GM21390 (cell line): ENCODE data around the gene RAPGEF5.

Source experiments
- ATAC-seq: cut with Tn5 transposase; IDR thresholded peaks from one replicate; pipeline ENCODE4 v1.9.1; 2021; ENCODE audit not compliant: unreplicated experiment

Gene RAPGEF5

DNA sequence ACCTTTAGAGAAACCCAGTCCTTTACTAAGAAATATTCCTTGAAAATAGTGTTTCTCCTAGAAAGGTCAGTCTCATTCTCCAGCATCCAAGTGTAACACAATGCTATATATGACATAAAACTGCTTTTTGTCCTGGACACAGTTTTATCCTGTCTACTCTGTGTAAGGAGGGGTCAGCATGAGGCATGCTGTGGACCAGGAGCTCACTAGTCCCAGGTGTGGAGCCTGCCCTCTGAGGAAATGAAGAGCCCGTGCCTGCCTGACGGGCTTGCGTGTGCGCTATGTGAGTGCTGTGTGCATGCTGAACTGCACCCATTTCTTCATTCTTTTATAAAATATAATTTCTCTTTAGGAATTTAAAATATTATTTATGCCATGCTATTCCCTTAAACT is 228.4 kb downstream of the RAPGEF5 start:
- no peak for ATAC-seq

DNA sequence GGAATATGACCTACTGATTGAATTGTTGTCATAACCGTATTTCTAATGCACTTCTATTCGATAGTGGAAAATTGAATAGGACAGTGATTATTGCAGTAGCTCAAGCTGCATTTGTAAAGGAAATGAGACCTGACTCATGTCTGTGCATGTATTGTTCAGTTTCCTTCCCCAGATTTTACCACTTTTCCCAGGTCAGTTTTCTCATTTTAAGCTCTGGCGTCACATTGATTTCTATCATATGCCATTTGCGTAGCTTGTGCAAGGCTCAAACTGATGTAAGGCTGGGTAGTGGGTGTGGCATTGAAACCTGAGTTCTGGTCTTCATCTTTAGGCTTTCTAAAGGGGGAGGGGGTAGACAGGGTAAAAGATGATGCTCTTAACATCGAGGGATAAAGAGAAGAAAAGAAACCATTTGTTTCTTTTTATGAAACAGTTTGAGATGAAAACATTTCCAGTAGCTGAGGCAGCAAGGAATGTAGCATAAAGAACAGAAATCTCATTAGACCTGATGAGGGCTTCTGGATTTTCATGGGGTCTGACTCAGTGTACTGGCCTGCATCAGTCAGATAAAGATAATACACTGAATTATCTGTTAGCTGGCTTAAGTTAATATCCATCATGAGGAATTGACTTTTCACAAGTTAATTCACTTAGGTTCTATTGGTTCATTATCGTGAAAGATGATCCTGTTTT is 229.0 kb downstream of the RAPGEF5 start:
- ATAC-seq = no peak

DNA sequence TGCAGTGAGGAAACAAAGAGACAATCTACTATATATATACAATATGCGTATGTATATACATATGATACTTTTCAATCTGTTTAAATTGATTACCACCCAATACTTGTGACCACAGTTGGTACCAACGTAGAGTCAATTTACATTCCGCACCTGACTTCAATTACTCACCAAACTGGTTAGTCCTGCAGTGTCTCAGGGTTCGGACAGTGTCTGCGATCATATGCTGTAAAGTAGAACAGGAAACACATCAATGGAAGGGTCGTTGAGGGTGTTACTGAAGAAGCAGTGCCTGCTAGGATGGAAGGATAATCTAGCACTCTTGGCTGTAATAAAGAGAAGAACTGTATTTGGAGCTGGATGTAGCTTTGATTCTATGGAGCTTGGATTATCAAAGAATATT is 231.5 kb downstream of the RAPGEF5 start:
- no peak for ATAC-seq

DNA sequence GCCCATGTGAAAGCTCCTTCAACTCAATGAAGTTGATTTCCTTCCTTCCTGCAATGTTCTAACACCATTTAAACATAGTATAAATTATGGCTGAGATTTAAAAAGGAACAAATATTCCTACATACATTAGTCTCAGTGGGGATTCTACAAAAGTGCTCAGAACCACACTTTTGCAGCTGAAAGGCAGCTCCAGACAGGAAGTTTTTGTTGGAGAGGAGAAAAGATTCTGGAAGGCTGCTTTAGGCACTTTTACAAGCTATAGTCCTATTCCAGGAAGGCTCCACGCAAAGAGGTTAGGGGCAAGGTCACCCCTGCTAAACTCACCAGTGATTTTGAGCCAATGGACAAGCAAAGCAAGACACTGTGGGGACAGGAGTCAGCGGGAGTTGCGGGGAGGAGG is 232.0 kb downstream of the RAPGEF5 start:
- no peak for ATAC-seq

DNA sequence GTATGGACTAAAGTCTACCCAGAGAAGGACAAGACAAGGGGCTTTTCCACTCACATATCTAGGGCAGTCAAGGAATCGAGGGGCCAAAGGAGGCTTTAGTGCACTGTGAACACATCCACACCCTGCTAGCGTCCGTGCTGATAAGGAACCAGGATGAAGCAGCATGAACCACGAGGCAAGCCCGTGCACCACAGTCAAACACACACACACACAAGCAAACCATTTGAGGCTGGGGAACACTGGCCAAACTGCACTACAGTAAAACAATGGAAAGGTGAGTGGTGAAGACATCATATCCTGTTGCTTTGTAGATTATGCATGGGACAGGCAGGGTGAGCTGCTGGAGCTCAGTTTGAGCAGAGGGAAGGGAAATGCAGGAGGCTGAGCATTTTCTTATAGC is 233.8 kb downstream of the RAPGEF5 start:
- no peak for ATAC-seq

DNA sequence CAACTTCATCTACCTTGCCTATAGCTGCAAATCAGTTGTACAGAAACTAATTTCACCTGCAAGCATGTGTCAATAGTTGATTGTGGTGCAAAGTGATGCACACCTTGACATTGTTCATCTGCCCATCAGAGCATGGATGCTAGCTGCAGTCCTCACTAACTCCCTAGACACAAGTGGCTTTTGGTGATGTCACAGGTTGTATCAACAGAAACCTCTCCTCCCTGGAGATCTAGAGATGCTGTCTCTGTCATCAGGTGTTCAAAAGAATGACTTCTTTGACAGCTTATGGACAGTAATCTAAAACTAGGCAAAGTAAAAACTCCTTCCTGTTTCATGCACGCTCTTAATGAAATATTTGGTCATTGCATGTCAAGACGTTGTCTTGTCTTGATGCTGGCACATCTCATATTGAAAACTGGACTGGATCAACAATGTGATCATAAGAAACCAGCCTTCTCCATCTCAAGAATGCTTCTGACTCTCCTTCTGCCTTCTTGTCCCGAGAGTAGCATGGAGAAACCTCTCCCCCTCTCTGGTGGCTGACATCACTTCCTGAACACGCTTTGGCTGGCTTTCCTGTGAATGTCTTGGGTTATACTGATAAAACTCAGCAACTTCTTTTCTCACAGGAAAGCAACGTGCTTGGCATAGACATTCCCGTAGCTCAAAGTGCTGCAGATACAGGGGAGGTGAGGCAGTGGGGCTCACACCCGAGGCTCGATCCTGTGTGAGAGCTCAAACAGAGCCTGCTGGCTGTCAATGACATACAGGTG is 235.1 kb downstream of the RAPGEF5 start:
- ATAC-seq = no peak

DNA sequence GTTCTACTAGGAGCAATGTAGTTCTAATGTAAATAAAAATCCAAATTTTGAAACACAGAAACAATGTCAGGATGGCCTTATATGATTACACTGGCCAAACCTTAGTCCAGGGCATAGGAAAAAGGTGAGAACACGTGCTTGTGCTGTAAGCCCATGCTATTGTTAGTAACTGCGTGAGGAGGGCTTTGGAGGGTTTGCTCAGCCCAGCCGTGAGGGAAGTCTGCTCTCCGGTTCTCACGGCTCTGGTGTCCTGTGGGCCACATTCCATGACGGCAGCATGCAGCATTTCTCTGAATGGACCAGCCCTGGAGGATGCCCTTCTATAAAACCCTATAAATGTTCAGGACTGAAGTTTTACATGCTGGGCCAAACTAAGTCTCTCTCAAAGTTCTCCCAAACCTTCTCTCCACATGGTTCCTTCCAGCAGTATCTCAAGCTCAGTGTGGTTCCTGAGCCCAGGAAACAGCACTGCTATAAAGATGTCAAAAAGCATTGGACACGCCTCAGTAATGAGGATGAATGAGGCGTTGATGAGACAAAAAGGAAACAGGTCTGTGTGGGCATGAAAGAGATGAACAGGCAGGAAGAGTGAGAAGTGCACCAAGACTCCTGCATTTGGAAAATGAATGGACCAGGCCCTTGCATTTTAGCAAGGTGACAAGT is 236.4 kb downstream of the RAPGEF5 start:
- no peak for ATAC-seq

DNA sequence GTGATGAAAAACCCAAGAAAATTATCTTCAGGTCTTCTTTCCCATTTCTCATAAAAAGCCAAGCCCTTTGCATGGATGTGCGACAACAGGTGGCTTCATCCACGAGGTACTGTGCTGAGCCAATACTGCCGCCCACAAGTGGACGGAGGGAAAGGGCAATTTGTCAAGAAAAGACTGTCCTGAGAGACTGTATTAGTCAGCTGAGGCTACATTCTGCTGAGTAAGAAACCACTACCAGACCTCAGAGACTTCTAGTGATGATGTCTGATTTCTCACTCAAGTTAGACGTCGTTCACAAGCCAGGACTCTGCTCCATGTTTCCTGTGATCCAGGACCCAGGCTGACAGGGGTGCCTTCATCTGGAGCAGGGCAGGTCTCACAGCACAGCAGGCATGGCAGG is 239.7 kb downstream of the RAPGEF5 start:
- no peak for ATAC-seq

DNA sequence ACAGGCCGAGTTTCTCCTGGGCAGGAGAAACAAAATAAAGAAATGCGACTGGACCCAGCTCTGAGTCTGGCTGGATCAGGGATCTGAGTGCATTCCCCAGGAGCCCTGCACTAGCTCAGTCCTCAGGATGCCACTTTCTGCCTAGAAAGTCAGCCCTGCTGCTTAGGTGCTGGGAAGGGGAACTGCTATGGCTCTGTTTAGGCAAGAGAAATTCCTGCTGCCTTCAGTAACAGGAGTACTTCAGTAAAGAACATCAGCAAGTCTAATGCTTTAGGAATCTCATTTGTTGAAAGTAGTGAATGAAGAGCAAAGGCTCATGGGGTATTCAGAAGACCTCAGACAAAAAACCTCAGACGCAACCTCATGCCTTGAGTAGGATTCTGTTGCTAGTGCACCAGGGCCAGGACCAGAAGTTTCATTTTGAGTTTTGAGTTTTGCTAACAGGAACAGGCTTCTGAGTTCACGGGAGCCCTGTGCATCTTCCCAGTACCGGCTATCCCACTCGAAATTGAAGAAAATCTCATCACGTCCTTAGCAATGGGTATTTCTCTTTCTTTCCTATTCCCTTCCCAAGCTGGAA is 240.4 kb downstream of the RAPGEF5 start:
- ATAC-seq = no peak

DNA sequence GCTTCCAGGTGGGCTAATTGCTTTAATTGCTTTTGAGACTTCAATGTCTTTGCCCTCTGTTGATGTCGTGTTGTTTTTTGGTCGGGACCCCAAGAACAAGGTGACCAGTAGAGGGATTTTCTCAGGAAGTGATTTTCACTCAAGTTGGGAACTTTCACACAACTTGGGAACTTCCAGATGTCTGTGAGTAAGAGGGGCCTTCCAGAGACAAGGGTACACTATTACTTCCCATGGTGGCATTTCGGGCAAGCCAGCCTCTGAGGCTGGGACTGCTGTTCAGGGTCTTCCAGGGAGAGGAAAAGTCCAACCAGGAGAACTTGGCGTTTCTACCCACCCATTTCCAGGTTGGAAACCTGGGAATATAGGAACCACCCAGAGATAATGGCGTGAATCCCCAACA is 241.3 kb downstream of the RAPGEF5 start:
- no peak for ATAC-seq

DNA sequence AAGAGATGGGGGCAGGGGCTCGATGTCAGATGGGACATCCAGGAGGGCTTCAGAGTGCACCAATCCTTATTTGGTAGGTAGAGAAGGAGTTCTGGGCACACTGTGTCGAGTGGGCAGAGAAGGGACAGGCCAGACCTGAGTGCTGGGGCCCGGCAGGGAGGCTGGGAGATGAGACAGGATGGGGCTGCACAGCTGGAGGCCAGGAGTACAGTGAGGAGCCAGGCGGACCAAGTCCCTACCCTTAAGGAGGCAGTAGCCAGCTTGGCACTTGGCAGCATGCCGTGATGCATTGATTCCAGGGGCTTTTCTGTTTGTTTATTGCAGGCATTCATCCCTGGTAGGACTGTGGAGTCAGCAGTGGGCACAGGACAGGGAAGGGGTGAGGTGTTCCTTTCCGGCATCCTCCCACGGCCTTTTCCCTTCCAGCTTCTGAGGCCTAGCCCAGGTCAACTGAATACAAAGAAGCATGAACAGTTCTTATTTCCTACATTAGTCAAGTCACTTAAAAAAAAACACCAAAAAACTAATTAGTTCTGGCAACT is 242.4 kb downstream of the RAPGEF5 start:
- no peak for ATAC-seq

DNA sequence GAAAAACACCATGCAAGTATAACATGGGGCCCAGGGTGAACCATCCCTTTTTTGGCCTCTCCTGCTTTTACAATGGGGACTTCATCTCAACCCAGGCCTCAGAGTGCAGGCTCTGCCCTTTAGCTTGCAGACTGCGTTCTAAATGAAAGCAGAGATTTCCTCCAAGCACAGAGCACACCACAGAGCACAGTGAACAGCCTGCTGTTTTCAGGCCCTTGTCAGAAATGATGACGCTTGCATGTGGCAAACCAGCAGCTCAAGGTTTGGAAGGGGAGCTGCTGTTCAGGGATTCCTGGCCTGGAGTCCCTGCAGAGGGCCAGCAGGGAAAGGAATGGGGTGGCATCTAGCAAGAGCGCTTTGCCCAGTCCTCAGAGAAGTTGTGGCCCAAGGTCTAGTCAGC is 243.9 kb downstream of the RAPGEF5 start:
- ATAC-seq = no peak

DNA sequence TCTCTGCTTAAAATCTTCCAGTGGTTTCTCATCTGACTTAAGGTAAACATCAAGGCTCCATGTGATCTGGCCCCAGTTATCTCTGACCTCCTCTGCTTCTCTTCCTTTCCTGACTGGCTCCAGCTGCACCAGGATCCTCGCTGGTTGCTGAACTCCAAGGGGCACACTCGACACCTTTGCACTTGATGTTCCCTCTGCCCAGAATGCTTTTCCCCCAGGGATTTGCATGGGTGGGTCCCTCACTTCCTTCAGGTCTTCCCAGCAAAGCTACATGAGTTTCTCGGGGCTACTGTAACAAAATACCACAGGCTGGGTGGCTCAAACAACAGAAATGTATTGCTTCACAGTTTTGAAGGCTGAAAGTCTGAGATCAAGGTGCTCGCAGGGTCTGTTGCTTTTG is 245.3 kb downstream of the RAPGEF5 start:
- ATAC-seq = no peak

DNA sequence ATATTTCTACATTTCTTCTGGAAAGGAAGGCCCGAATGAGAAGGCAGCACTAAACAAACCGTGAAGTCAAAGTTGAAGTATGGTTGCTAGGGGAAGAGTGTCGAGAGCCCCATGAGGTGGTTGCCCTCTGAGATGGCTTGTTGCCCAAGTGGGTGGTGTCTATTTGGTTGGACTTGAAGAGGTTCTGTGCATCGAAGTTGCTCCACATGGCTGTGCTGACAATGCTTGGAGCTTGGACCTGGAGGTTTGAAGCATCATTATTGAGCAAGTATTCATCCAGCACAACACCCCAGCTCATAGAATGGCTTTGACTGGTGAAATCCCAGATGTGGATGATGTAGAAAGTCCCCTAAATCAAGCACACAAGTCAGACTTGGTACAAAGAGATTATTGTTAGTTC is 246.1 kb downstream of the RAPGEF5 start:
- no peak for ATAC-seq

DNA sequence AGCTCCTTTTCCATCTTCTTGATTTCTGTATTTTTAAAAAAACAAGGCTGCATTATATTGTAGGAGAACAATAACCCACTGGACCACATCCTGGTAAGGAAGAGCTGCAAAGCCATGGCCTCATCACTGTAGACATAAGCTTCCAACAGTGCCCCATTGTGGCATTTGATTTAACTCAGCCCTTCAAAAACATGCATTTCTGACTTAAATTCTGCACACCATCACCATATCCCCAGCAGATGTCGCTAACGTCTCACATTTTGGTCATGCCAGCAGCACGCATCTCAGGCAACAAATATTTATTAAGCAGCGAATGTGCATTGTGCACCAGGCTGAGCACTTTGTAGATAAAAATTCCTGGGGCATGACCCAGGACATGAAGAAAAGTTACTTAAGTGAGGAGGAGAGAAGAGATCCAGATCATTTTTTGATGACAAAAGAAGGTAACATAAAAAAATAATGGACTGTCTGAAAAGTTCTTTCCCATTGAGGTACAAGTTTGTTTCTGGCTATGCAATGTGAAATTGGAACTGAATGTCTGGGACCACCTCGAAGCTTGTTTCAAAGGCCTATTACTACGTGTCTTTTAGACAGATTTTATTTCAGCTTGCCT is 246.6 kb downstream of the RAPGEF5 start:
- ATAC-seq = peak; percentile 75

DNA sequence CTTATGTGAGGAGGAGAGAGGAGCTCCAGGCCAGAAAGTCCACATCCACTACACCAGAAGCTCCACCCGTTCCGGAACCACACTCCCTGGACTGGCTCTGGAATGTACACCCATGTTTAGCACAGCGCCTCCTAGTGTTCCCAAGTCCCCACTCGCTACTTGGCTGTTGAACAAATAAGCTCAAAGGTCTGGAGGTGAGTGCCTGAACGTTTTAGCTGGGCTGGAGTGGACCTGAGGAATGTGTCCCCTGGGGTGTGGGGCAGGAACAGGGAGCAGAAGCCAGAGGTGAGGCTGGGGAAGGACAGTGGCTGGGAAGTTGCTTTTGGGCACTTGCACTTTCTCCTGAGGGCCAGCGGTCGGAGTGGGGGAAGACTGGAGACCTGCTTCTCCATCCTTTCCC is 247.2 kb downstream of the RAPGEF5 start:
- ATAC-seq = no peak

DNA sequence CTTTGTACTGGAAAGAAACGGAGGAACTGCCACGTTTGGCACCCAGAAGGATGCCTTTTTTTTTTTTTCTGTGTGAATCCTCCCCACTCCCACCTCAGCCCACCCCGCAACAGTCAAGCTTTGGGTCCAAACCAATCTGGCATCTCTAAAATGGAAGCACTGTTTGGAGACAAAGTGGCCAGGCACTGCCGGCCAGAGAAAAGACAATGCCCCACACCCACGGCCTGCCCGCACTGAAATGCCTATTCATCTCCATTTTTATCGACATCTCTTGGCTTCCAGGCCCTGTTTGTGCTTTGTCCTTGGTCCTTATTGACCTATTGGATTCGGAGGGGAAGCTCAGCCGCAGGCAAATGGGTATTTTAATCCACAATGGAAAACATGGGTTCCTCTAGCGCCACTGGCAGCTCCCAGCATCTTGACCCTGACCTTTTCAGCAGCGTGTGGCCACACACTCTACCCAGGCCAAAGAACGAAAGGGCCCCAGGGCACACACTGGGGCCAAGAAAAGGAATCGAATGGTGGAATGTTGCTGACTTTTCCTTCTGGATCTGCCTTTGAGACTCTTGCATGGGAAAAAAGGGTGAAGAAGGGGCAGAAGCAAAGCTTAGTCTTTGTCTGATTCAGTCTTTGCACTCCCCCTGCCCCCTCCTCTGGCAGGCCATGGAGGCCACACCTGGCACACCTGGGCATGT is 248.7 kb downstream of the RAPGEF5 start:
- ATAC-seq = no peak

DNA sequence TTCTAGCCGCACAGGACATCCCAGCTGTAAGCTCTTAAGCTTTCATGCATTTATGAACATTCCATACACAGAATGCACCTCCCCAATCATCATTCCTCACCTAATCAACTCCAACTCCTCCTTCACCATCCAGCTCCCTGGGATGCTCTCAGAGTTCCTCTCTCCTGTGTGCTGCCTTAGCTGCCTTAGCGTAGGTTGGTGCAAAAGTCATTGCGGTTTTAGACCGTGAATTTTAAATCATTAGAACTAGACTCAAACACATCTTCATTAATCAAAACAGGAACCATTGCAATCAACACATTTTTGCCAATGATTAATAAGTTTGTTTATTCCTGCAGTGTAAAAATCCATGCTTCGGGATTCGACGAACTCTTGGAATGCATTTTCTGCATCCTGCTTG is 251.4 kb downstream of the RAPGEF5 start:
- no peak for ATAC-seq

DNA sequence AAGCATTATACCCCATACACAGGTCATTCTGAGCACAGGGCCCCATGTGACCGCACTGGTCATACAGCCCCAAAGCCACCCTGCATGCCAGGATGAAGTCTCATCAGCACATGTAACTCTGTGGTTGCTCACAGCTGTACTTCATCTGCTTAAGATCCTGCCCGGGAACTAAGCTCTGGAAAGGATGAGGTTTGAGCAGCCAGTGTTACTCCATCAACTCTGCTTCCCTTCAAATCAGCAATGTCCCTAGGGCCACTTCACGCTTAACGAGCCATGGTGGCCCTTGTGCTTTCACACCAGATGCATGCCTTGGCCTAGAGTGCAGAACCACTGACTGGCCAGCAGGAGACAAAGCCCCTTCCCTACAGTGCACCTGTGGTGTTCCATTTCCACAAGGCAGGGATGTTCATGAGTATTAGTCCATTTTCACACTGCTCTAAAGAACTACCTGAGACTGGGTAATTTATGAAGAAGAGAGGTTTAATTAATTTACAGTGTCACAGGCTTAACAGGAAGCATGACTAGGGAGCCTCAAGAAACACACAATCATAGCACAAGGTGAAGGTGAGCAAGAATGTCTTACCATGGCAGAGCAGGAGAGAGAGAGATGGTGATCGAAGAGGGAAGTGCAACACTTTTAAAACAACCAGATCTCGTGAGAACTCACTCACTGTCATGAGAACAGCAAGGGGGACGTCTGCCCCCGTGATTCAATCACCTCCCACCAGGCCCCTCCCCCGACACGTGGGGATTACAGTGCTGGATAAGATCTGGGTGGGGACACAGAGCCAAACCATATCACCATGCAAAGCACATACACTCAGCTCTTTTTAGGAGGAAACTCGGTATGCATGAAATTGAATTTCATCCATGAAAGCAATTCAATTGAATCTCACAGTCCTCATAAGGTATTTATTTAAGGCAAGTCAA is 262.3 kb downstream of the RAPGEF5 start:
- ATAC-seq = no peak
